Measurements from ENCODE around the gene ROCK2.

ROCK2 gene

DNA sequence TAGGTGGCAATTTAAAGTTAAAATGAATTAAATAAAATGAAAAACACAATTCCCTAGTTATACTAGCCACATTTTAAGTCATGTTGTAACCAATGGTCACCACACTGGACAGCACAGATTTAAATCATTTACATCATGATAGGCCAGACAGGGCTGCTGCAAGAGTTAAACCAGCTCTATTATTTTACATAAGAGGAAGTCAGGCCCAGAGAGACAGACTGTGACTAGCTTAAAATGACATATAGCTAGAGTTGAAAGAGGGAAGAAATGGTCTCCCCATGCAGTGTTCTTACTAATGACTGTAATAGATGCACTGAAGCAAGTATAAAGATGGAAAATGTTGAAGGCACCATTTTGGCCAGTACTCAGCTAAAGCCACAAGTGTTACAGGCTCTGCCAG, 119.5 kb downstream of the ROCK2 start:
- DNase-seq: no peak

DNA sequence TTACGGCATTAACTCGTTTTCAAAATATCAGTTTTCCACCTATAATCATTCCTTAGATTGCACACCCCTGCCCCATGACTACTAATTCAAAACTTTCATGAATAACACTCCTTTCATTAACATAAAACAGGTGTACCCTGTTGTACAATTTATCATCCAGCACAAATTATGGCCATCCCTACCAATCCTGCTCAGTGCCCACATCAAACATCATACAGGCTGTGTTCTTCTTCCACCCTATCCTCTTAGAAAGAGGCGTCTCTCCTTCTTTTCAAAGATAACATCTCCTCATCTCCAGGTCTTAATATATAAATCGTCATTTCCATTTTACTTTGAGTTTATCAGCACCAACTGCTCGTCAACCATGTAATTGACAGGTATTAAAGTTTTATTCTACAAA, 121.6 kb downstream of the ROCK2 start:
- no peak for DNase-seq

DNA sequence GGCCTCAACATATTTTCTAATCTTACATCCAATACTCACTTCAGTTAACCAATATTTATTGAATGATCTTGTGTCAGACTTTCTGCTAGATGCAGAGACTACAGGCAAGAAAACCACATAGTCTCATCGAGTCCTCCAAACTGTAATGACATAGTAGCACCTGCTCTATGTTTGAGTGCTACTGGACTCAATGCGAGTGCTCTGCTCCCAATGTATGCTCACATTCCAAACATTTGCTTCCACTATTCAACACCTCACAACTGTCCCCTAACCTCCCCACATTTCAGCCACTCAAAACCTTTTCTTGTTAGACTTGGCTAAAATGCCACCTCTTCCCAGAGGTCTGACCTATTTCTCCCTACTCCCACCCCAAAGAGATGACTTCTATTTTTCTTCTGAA, 124.0 kb downstream of the ROCK2 start:
- DNase-seq: no peak

GRCh38 chr2:11215407-11215806, 129.0 kb downstream of the ROCK2 start:
- no peak for DNase-seq

DNA sequence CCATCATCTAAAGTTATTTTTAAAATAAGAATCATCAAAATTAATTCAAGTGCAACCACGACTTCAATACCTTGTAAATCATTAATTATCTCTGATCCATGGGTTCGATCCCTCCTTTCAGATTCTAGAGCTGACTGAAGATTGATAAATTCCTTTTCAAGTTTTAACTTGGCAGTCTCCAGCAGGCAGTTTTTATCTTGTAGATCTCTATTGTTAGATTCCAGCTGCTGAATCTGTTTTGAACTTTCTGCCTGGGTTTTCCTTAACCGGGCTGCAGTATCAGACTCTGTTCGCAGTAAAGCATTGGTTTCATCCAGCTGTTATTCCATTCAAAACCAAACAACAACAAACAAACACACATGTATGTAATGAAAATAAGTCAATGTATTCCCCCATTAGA, 129.7 kb downstream of the ROCK2 start:
- DNase-seq: no peak

DNA sequence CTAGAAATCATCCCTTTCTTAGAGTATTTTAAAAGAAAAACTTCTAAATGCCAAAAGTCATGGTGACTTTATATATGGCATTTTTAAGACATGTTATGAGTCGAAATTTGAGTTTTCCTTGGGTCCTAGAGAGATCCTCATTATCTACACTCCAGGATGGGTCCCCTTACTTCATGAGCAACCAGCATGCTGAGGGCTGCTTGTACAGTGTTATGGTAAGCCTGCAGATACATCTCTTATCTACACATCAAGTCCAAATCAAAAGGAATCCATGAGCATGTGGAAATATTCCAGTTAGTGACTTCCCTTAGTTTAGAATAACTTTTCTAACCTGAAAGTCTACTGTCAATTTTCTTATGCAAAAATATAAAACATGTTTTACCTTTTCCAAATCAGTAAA, 130.5 kb downstream of the ROCK2 start:
- DNase-seq: no peak

- DNase-seq: no peak
These were observed 131.3 kb downstream of the ROCK2 start for GRCh38 chr2:11213090-11213638.

DNA sequence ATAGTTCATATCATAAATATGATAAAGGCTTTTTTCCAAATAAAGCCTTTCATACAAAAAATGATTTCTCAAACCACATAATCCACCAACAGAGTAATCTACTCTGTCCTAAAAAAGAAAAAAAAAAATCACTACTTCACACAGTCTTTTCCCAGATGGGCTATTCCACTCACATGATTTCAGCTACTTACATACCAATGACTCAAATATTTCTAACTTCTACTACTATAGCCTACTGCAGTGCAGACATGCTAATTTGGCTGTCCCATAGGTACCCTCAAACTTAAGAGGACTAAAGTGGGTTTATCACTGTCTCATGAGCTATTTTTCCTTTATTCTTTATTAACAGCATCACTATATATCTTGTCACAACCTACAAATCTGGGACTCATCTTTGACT, 131.8 kb downstream of the ROCK2 start:
- no peak for DNase-seq

DNA sequence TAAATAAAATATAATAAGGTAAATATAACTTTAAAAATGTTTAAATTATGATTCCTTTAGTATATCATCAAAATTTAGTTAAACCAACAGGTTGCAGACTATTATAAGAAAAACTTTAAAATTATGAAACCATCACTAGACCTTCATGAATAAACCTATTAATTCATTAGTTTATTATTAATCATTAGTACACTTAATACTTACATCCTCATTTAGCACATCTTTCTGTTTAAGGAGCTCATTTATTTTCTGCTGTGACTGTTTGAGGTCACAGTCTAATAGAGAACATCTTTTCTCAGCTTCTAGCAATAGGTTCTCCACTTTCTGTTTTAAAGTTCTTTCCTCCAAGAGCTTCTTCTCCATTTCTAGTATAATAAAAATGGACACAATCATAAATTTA, 136.4 kb downstream of the ROCK2 start:
- DNase-seq: no peak

DNA sequence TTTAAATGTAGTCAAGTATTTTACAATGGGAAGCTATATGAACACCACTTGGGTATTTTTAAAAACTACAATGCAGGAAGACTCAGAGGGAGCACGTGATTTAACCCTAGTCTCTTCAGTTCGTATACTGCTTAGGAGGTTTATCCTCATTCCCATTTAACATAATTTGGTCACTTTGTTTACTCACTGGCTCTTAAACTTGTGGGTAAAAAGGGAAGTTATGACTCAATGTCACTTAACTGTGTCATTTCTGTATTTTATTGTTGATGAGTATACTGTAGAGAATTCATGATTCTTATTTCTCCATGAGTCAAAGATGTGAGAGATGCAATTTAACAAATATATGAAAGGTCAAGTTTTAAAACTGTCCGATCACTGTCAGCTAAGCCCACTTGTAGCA, 141.0 kb downstream of the ROCK2 start:
- no peak for DNase-seq

GRCh38 chr2:11201969-11202368, 142.5 kb downstream of the ROCK2 start:
- DNase-seq: no peak

DNA sequence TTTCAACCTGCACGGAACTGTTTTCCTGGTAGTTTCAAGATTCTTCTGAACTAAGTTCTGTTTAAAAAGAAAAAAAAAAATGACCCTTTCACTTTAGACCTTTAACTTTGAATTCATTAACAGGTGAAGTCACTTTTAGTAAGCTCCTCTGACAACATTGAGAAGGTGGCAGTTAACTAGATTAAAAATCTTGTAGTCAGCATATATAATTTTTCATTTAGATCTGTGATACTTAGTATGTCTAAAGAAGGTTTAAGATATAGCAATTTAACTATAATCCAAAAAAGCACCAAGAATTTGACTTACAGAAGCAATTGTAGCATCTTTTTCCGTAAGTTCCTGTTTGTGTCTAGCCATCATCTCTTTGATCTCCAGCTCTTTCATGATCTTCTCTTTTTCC, 143.8 kb downstream of the ROCK2 start:
- no peak for DNase-seq

GRCh38 chr2:11196246-11196645, 148.2 kb downstream of the ROCK2 start:
- DNase-seq: no peak

GRCh38 chr2:11187731-11188130, 156.7 kb downstream of the ROCK2 start:
- no peak for DNase-seq

DNA sequence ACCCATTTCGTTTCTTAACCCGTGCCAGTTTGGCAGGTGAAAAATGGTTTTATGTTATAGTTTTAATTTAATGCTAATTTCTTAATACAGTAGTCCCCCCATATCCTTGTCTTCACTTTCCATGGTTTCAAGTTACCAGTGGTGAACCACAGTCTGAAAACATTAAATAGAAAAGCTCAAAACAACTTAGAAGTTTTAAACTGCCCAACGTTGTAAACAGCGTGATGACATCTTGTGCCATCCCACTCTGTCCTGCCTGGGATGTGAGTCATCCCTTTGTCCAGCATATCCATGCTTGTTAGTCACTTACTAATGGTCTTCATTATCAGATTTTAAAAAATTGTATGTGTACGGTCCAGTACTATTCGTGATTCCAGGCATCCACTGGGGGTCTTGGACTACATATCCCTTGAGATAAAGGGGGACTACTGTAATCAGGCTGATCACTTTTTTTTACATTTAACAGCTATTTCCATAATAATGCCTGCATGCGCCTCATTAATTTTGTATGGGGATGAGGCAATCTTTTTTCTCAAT, 157.3 kb downstream of the ROCK2 start:
- DNase-seq: no peak

- no peak for DNase-seq
These were observed 158.3 kb downstream of the ROCK2 start for GRCh38 chr2:11186145-11186544.

GRCh38 chr2:11182951-11183350, 161.5 kb downstream of the ROCK2 start:
- no peak for DNase-seq

- DNase-seq: no peak
These were observed 163.8 kb downstream of the ROCK2 start for GRCh38 chr2:11180653-11181052.

GRCh38 chr2:11179899-11180298, 164.5 kb downstream of the ROCK2 start:
- no peak for DNase-seq

GRCh38 chr2:11179196-11179595, 165.2 kb downstream of the ROCK2 start:
- DNase-seq: no peak

DNA sequence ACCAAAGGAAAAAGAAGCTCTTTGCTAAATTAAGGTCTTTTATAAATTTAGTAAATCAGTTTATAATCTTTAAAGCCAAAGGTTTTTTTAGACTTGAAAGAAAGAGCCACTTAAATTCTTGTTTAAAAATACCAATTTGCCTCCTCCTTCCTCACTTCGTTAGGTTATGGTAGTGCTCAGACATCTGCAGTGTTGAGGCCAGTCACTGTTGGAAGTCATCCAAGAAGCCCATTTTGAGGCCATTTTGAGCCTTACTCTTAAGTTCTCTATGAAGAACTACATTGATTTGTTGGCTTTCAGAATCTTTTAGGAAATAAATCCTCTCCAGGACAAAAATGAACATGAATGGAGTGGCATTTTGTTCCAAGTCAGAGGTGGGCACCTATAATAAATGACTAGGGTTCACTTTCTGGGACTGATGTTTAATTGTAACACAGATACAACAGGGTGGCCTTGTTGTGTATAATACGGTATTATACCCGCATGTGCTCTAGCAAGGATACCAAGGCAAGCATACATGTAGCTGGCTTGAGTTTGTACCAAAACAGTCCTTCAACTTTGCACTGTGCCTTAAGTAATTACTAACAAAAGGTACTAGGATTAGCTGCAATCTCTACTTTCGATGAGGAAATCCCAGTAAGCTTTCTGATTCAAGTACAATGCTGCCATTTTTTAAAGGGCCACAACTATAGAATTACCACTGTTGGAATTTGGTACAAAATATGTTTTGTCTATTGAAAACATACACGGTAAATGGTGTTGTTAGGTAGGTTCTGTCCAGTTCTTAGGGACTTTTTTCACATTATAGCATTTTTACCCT, 166.4 kb downstream of the ROCK2 start:
- no peak for DNase-seq

GRCh38 chr2:11175293-11175795, 169.1 kb downstream of the ROCK2 start:
- no peak for DNase-seq

DNA sequence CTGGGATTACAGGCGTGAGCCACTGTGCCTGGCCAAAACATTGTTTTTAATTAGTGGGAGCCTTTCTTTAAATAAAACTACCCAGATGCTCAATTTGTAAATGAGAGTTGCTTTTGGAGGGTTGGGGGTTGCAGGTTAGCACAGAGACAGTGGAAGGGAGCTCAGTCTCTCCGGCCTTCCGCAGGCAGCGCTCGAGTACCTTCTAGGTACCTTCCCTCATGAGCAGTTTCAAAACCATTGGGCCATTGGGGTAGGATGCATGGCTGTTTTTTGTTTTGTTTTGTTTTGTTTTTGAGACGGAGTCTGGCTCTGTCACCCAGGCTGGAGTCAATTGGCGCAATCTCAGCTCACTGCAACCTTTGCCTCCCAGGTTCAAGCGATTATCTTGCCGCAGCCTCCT, 170.2 kb downstream of the ROCK2 start:
- no peak for DNase-seq

DNA sequence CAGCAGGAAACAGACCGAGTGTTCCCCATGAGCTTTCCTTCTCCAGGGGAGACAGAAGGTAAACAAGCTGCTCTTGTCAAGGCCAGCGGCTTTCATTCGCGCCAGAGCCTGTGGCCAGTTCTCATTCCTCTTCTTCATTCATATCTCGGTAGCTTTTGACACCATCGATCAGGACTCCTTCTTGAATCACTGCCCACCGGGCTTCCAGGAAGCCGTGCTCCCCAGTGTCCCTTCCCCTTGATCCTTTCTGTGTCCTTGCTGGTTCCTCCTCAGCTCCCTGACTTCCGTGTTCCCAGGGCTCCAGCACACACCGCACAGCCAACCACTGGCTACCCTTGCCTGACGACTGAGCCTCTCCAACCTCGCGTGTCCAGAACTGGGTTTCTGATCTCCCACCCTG, 175.1 kb downstream of the ROCK2 start:
- DNase-seq: no peak

GRCh38 chr2:11168488-11168887, 175.9 kb downstream of the ROCK2 start:
- no peak for DNase-seq
